Caco-2 (cell line): ENCODE measurements around the gene MPI. TPM values are rescaled to one million over a fixed set of nuclear protein-coding genes. Genes with fewer than 3 reads are reported as not detected.
A peak's percentile ranks its signal among the peaks of the same experiment; 100 is the strongest.

ENCODE experiments used
- BruUV-seq: library from RNA; stranded (reverse); fragments of 400-500 nt; replicated peaks from 2 replicates; lab custom pipeline; 2021; lab: Mats Ljungman, UMichigan
- CTCF ChIA-PET: fragments of 300-600 bp; sonication (Branson Sonifier 250); formaldehyde crosslinking; loops from one replicate; lab custom pipeline; 2022; ENCODE audit warnings: antibody characterized with exemption; lab: Charles Lee
- POLR2A ChIA-PET: fragments of 300-600 bp; sonication (Branson Sonifier 250); formaldehyde crosslinking; loops from one replicate; lab custom pipeline; 2022; ENCODE audit warnings: antibody characterized with exemption; lab: Charles Lee
- DNase-seq, 2 experiments: peaks; one replicate each; pipeline versions ENCODE4 v3.0.0 to v3.0.0-alpha.2; 2020 to 2022
- H3K27me3 ChIP-seq: replicated peaks from 2 replicates; pipeline ENCODE4 v1.6.0; 2011; ENCODE audit warnings: low read length; ENCODE audit not compliant: control insufficient read depth, insufficient read depth
- H3K36me3 ChIP-seq: 2 replicates; pipeline ENCODE4 v1.5.1; 2011; ENCODE audit warnings: low read length; ENCODE audit not compliant: control insufficient read depth, insufficient read depth
- H3K4me1 ChIP-seq: fragments of 250-450 bp; sonication (Bioruptor Pico); 2 replicates; pipeline ENCODE4 v1.5.1; 2020; ENCODE audit warnings: mild to moderate bottlenecking
- H3K4me3 ChIP-seq: 2 replicates; pipeline ENCODE4 v1.5.1; 2011; ENCODE audit warnings: low read depth, mild to moderate bottlenecking, control low read depth, low read length
- H3K9me3 ChIP-seq: fragments of 250-450 bp; sonication (Bioruptor Pico); 2 replicates; pipeline ENCODE4 v1.5.1; 2020; ENCODE audit warnings: mild to moderate bottlenecking, moderate library complexity
- H3K27ac Mint-ChIP-seq: one replicate; pipeline ENCODE4 v1.8.0; 2022; ENCODE audit warnings: mixed read lengths; ENCODE audit not compliant: unreplicated experiment
- H3K27me3 Mint-ChIP-seq: one replicate; pipeline ENCODE4 v1.8.0; 2022; ENCODE audit warnings: mixed read lengths; ENCODE audit not compliant: insufficient read depth, unreplicated experiment
- H3K36me3 Mint-ChIP-seq: one replicate; pipeline ENCODE4 v1.8.0; 2022; ENCODE audit warnings: mild to moderate bottlenecking, mixed read lengths; ENCODE audit not compliant: insufficient read depth, unreplicated experiment
- H3K4me1 Mint-ChIP-seq: one replicate; pipeline ENCODE4 v1.8.0; 2022; ENCODE audit warnings: low read depth, mixed read lengths; ENCODE audit not compliant: unreplicated experiment
- H3K4me3 Mint-ChIP-seq: one replicate; pipeline ENCODE4 v1.8.0; 2022; ENCODE audit warnings: mild to moderate bottlenecking, moderate library complexity, mixed read lengths; ENCODE audit not compliant: unreplicated experiment
- H3K9me3 Mint-ChIP-seq: one replicate; pipeline ENCODE4 v1.8.0; 2022; ENCODE audit warnings: mixed read lengths; ENCODE audit not compliant: unreplicated experiment
- CTCF ChIP-seq, 2 experiments: fragments of 200-600 bp in 1 of 2; IDR thresholded peaks; 1 replicate in 1 of 2; 2 replicates in 1 of 2; pipeline versions ENCODE4 v1.5.1 to v1.8.0; 2011 to 2022; ENCODE audit warnings: antibody characterized with exemption in 1 of 2, control low read depth in 1 of 2, inconsistent platforms in 1 of 2, low read depth in 1 of 2, low read length in 1 of 2, mild to moderate bottlenecking in 1 of 2, moderate library complexity in 1 of 2; ENCODE audit not compliant: insufficient read depth in 1 of 2, severe bottlenecking in 1 of 2, unreplicated experiment in 1 of 2
- intact Hi-C: fragments of 100-400 bp; cut with micrococcal nuclease; formaldehyde crosslinking; loops from one replicate; pipeline ENCODE4 v1.10.0; 2022; ENCODE audit not compliant: unreplicated experiment
- total RNA-seq: library from RNA; stranded (reverse); gene quantifications from 2 replicates; pipeline ENCODE4 v1.2.3, GENCODE V29; 2022

MPI gene
- total RNA-seq, 1 experiment from 2014 or later, result 29.1 TPM

GRCh38 chr15:74891469-74891868 is 1.6 kb downstream of the MPI start:
- ChIA-PET CTCF (interaction anchor here (0.6 kb wide), 1 partner anchor 951 kb away, joined by 6 read pairs; no protein-coding TSS in a partner anchor), POLR2A (no interaction called here)
- Mint-ChIP-seq H3K27ac (no peak overlapping the region), H3K4me3 (peak overlapping the region; percentile 45), H3K4me1 (peaks cover 11% of the 10 kb centered on the region), H3K9me3 (no peaks in the 10 kb centered on the region), H3K27me3 (no peaks in the 10 kb centered on the region), H3K36me3 (peaks cover 23% of the 10 kb centered on the region)
- intact Hi-C loops, result no loop called here
- H3K27me3 ChIP-seq, result no peaks in the 10 kb centered on the region
- no peak for TF ChIP-seq CTCF (IDR thresholded peaks at IDR 0.05; ENCODE audit: insufficient read depth in 1 of 2, low read depth in 1 of 2, low read length in 1 of 2, severe bottlenecking in 1 of 2, unreplicated experiment in 1 of 2)
- H3K4me3 ChIP-seq, result no peak overlapping the region
- H3K4me1 ChIP-seq, result 0 out of 2 replicates have a peak, but pooled peaks cover 6% of the 10 kb centered on the region
- no peak for DNase-seq
- no TSS peak for BruUV-seq
- no peaks in the 10 kb centered on the region for H3K36me3 ChIP-seq
- no peaks in the 10 kb centered on the region for H3K9me3 ChIP-seq

- no peaks in the 10 kb centered on the region for H3K27me3 ChIP-seq
- H3K4me3 ChIP-seq, result no peak overlapping the region
- no peak for TF ChIP-seq CTCF (IDR thresholded peaks at IDR 0.05; ENCODE audit: insufficient read depth in 1 of 2, low read depth in 1 of 2, low read length in 1 of 2, severe bottlenecking in 1 of 2, unreplicated experiment in 1 of 2)
- no peaks in the 10 kb centered on the region for H3K9me3 ChIP-seq
- peaks cover 31% of the 10 kb centered on the region for H3K36me3 Mint-ChIP-seq
- ChIA-PET CTCF (interaction anchor here (0.7 kb wide), 1 partner anchor 46 kb away, joined by 4 read pairs; no protein-coding TSS in a partner anchor), POLR2A (interaction anchor here (0.5 kb wide), 1 partner anchor 351 kb away, joined by 3 read pairs; the partner anchor contains the start of gene ARID3B)
- DNase-seq, result no peak
- no TSS peak for BruUV-seq
- 0 out of 2 replicates have a peak, but pooled peaks cover 6% of the 10 kb centered on the region for H3K4me1 ChIP-seq
- peaks cover 11% of the 10 kb centered on the region for H3K4me1 Mint-ChIP-seq
- H3K4me3 Mint-ChIP-seq, result no peak overlapping the region
- intact Hi-C loops, result no loop called here
- H3K9me3 Mint-ChIP-seq, result no peaks in the 10 kb centered on the region
- H3K36me3 ChIP-seq, result no peaks in the 10 kb centered on the region
- no peaks in the 10 kb centered on the region for H3K27me3 Mint-ChIP-seq
- H3K27ac Mint-ChIP-seq, result no peak overlapping the region
Observed at GRCh38 chr15:74892313-74892712, 2.5 kb downstream of the MPI start.

- intact Hi-C loops, result no loop called here
- Mint-ChIP-seq H3K4me1 (peaks cover 11% of the 10 kb centered on the region), H3K27ac (no peak overlapping the region), H3K4me3 (no peak overlapping the region), H3K27me3 (no peaks in the 10 kb centered on the region), H3K36me3 (peaks cover 37% of the 10 kb centered on the region), H3K9me3 (no peaks in the 10 kb centered on the region)
- no TSS peak for BruUV-seq
- no peak for DNase-seq
- Histone ChIP-seq H3K27me3 (no peaks in the 10 kb centered on the region), H3K9me3 (no peaks in the 10 kb centered on the region), H3K4me3 (no peak overlapping the region), H3K4me1 (0 out of 2 replicates have a peak, but pooled peaks cover 6% of the 10 kb centered on the region), H3K36me3 (no peaks in the 10 kb centered on the region)
- POLR2A ChIA-PET, result no interaction called here
- no peak for TF ChIP-seq CTCF (IDR thresholded peaks at IDR 0.05; ENCODE audit: insufficient read depth in 1 of 2, low read depth in 1 of 2, low read length in 1 of 2, severe bottlenecking in 1 of 2, unreplicated experiment in 1 of 2)
- CTCF ChIA-PET, result no interaction called here
Observed at GRCh38 chr15:74892931-74893330, 3.1 kb downstream of the MPI start.
